ACC112 (cell line): ENCODE data around the gene GRAMD4.
"Not testable (repeated sequence)": the region's sequence is repeated elsewhere in the genome, so short reads cannot be mapped to it uniquely, and the experiment has no call there.

Experiments
- H2AFZ ChIP-seq: fragments of 200-600 bp; sonication (generic); one replicate; pipeline ENCODE4 v1.6.0; 2017; ENCODE audit warnings: antibody characterized with exemption, low read length; ENCODE audit not compliant: unreplicated experiment
- H3K27ac ChIP-seq: fragments of 200-600 bp; sonication (generic); 2 replicates; pipeline ENCODE4 v1.5.1; 2014; ENCODE audit warnings: low read depth, mild to moderate bottlenecking, antibody characterized with exemption, low read length, moderate library complexity
- H3K27me3 ChIP-seq: fragments of 200-600 bp; sonication (generic); 2 replicates; pipeline ENCODE4 v1.6.1; 2014; ENCODE audit warnings: mild to moderate bottlenecking, antibody characterized with exemption, low read length, moderate library complexity, mixed read lengths; ENCODE audit not compliant: insufficient read depth
- H3K36me3 ChIP-seq: fragments of 200-600 bp; sonication (generic); 2 replicates; pipeline ENCODE4 v1.6.1; 2016; ENCODE audit warnings: mild to moderate bottlenecking, antibody characterized with exemption, low read length, moderate library complexity, mixed read lengths; ENCODE audit not compliant: insufficient read depth
- H3K4me1 ChIP-seq: fragments of 200-600 bp; sonication (generic); one replicate; pipeline ENCODE4 v1.6.1; 2016; ENCODE audit warnings: low read length, mixed read lengths; ENCODE audit not compliant: insufficient read depth, unreplicated experiment, control insufficient read depth
- H3K4me3 ChIP-seq: fragments of 200-600 bp; sonication (generic); 2 replicates; pipeline ENCODE4 v1.5.1; 2014; ENCODE audit warnings: mild to moderate bottlenecking, low read depth, low read length
- H3K79me2 ChIP-seq: fragments of 200-600 bp; sonication (generic); one replicate; pipeline ENCODE4 v1.6.0; 2016; ENCODE audit warnings: low read length; ENCODE audit not compliant: control insufficient read depth, unreplicated experiment, insufficient read depth

The GRAMD4 gene

GRCh38 chr22:46642840-46643480 lies 22.8 kb downstream of the GRAMD4 start:
- not testable (repeated sequence) for H3K27ac ChIP-seq, H2AFZ ChIP-seq, H3K4me3 ChIP-seq, H3K79me2 ChIP-seq, H3K36me3 ChIP-seq, H3K27me3 ChIP-seq, H3K4me1 ChIP-seq

GRCh38 chr22:46646531-46647215 lies 26.5 kb downstream of the GRAMD4 start:
- Histone ChIP-seq H3K4me1 (no peaks in the 10 kb centered on the region), H2AFZ (no peak overlapping the region), H3K27ac (no peak overlapping the region), H3K79me2 (no peaks in the 10 kb centered on the region), H3K4me3 (no peak overlapping the region), H3K36me3 (no peaks in the 10 kb centered on the region), H3K27me3 (no peaks in the 10 kb centered on the region)

GRCh38 chr22:46648225-46648820 lies 28.1 kb downstream of the GRAMD4 start:
- not testable (repeated sequence) for H2AFZ ChIP-seq, H3K4me3 ChIP-seq, H3K36me3 ChIP-seq, H3K79me2 ChIP-seq, H3K27me3 ChIP-seq, H3K4me1 ChIP-seq, H3K27ac ChIP-seq

- H3K27ac ChIP-seq: no peak overlapping the region
- no peak overlapping the region for H2AFZ ChIP-seq
Observed at GRCh38 chr22:46649141-46650077, 29.2 kb downstream of the GRAMD4 start.

GRCh38 chr22:46650078-46650810 lies 30.1 kb downstream of the GRAMD4 start:
- Histone ChIP-seq H3K27me3 (no peaks in the 10 kb centered on the region), H3K79me2 (no peaks in the 10 kb centered on the region), H3K4me1 (peaks cover 4% of the 10 kb centered on the region), H3K4me3 (no peak overlapping the region), H3K27ac (no peak overlapping the region), H2AFZ (no peak overlapping the region), H3K36me3 (no peaks in the 10 kb centered on the region)

More at GRCh38 chr22:46649141-46650077, 29.2 kb downstream of the GRAMD4 start:
- Histone ChIP-seq H3K4me1 (peaks cover 4% of the 10 kb centered on the region), H3K4me3 (no peak overlapping the region), H3K36me3 (no peaks in the 10 kb centered on the region), H3K79me2 (no peaks in the 10 kb centered on the region), H3K27me3 (no peaks in the 10 kb centered on the region)

GRCh38 chr22:46651316-46651715 lies 31.1 kb downstream of the GRAMD4 start:
- Histone ChIP-seq H3K36me3 (no peaks in the 10 kb centered on the region), H3K4me1 (peaks cover 4% of the 10 kb centered on the region), H3K27ac (no peak overlapping the region), H2AFZ (no peak overlapping the region), H3K27me3 (no peaks in the 10 kb centered on the region), H3K4me3 (no peak overlapping the region), H3K79me2 (no peaks in the 10 kb centered on the region)

GRCh38 chr22:46652081-46652846 lies 32.1 kb downstream of the GRAMD4 start:
- Histone ChIP-seq H3K4me1 (peaks cover 4% of the 10 kb centered on the region), H2AFZ (no peak overlapping the region), H3K36me3 (no peaks in the 10 kb centered on the region), H3K79me2 (no peaks in the 10 kb centered on the region), H3K27ac (no peak overlapping the region), H3K4me3 (peak overlapping the region; percentile 33; the same call in 1 of the 2 replicates), H3K27me3 (no peaks in the 10 kb centered on the region)

- no peak overlapping the region for H3K27ac ChIP-seq
- H3K27me3 ChIP-seq: no peaks in the 10 kb centered on the region
- H3K79me2 ChIP-seq: no peaks in the 10 kb centered on the region
- H3K36me3 ChIP-seq: no peaks in the 10 kb centered on the region
- peaks cover 4% of the 10 kb centered on the region for H3K4me1 ChIP-seq
- no peak overlapping the region for H2AFZ ChIP-seq
- peak overlapping the region; percentile 33; the same call in 1 of the 2 replicates for H3K4me3 ChIP-seq
Observed at GRCh38 chr22:46652847-46653331, 32.7 kb downstream of the GRAMD4 start.

GRCh38 chr22:46653596-46653995 lies 33.4 kb downstream of the GRAMD4 start:
- no peak overlapping the region for H3K4me3 ChIP-seq
- H3K4me1 ChIP-seq: peaks cover 4% of the 10 kb centered on the region
- no peaks in the 10 kb centered on the region for H3K36me3 ChIP-seq
- no peaks in the 10 kb centered on the region for H3K79me2 ChIP-seq
- H3K27me3 ChIP-seq: no peaks in the 10 kb centered on the region
- H2AFZ ChIP-seq: no peak overlapping the region
- no peak overlapping the region for H3K27ac ChIP-seq
